IPS-11a (cell line): ENCODE results near the gene BBLN.
"Not testable (repeated sequence)": the region's sequence is repeated elsewhere in the genome, so short reads cannot be mapped to it uniquely, and the experiment has no call there.

ENCODE experiments used
- H3K4me3 ChIP-seq: one replicate; pipeline ENCODE4 v1.5.1; 2013; ENCODE audit warnings: low read depth, low read length, control low read depth

The BBLN gene, protein sequence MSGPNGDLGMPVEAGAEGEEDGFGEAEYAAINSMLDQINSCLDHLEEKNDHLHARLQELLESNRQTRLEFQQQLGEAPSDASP

DNA sequence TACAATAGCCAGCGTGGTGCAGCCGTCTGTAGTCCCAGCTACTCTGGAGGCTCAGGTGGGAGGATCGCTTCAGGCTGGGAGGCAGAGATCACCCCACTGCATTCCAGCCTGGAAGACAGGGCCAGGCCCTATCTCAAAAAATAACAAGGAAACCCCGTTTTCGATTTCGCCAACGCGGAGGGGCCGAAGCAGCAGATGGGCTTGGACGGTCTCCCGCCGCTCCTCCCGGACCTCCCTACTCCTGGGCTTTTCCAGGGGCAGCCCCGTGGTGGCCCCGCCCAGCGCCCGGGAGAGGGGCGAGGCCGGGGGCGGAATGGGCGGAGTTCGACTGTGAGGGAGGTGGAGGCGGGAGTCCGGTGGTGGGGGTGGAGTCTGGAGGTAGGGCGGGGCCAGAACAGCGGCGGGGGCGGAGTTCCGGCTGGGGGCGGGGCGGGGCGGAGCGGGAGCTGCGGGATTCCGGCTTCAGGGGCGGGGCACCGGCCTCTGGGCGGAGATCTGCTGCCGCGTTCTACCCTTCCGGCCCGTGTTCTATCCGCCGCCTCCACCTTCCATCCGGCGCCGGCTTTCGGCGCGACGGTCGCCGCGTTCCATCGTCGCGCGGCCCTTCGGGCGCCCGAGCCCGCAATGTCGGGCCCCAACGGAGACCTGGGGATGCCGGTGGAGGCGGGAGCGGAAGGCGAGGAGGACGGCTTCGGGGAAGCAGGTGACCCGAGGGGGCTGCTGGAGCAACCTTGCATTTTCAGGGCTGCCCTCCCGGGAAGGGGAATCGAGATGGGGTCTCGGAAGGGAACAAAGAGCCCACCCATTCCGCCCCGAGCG, at the start of gene BBLN:
Gene BBLN (plus strand): TSS at position 482 of the 819 bp plus-strand sequence. CDS start 143 bp downstream, at position 625.
- H3K4me3 ChIP-seq: peak within 1 kb of the TSS; percentile 74

DNA sequence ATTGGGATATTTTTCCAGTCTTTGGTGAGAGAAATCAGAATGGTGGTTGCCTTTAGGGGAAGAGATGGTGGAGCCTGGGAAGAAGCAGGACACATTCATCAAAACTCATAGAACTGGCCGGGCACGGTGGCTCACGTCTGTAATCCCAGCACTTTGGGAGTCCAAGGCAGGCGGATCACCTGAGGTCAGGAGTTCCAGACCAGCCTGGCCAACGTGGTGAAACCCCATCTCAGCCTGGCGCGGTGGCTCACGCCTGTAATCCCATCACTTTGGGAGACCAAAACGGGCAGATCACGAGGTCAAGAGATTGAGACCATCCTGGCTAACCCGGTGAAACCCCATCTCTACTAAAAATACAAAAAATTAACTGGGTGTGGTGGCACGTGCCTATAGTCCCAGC, 48.3 kb upstream of the BBLN start:
- H3K4me3 ChIP-seq: not testable (repeated sequence)

DNA sequence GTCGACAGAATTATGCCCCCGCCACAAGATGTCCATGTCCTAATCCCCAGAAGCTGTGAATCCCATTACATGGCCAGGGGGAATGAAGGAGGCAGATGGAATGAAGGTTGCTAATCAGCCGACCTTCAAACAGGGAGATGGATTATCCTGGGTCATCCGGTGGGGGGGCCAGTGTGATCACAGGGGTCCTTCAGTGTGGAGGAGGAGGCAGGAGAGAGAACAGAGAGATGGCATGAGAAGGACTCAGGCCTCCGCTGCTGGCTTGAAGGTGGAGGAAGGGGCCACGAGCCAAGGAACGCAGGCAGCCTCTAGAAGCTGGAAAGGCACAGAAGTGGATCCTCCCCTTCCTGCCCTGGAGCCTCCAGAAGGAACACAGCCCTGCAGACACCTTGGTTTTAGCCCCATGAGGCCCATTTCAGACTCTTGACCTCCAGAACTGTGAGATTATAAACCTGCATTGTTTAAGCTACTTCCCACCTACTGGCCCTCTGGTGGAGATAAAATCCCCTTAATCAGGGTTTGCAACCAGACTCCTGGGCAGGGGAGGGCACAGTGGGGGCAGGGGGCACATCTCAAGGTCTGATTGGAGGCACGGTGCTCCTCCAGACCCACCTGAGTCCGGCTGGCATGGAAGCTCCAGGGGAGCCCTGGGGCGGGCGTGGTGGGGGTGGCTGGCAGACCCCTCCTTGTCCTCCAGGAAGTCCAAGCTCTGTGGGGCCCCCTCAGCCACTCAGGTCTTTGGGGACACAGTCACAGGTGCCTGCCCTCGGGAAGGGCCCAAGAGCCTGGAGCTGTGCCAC, 46.3 kb upstream of the BBLN start:
- H3K4me3 ChIP-seq: no peak overlapping the region

DNA sequence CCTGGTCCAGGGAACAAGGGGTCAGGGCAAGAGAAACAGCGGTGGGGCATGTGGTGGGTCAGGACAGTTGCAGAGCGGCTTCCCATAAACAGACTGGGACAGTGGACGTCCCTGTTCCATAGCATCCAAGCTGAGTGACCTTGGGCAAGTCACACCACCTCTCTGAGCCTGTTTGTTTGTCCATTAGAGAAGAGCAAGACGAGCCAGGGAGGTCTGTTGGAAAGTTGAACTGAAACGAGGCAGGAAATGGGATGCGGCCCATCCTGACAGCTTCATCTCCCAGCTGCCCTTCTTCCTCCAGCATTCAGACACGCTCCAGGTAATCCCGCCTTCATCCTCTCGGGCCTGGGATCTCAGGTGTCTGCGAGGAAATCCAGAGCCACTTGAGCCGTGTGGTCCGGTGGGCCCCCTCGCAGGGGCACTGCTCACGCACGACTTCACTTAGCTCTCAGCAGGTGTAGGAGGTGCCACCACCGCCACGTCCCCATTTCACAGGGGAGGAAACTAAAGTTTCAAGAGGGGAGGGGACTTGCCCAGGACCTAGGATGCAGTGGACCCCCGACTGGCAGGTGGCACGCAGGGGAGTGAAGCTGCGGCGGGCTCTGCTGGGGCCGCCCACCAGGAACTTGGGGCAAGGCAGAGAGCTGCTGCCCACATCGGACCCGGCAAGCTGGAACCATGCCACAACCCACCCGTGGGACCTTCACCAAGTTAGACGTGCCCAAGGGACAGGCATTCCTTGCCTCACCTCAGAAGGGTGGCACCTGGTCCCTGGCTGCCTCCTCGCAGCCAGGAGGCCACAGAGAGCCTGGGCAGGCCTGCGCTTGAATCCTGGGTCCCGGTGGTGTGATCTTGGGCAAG, 45.5 kb upstream of the BBLN start:
- H3K4me3 ChIP-seq: no peak overlapping the region

DNA sequence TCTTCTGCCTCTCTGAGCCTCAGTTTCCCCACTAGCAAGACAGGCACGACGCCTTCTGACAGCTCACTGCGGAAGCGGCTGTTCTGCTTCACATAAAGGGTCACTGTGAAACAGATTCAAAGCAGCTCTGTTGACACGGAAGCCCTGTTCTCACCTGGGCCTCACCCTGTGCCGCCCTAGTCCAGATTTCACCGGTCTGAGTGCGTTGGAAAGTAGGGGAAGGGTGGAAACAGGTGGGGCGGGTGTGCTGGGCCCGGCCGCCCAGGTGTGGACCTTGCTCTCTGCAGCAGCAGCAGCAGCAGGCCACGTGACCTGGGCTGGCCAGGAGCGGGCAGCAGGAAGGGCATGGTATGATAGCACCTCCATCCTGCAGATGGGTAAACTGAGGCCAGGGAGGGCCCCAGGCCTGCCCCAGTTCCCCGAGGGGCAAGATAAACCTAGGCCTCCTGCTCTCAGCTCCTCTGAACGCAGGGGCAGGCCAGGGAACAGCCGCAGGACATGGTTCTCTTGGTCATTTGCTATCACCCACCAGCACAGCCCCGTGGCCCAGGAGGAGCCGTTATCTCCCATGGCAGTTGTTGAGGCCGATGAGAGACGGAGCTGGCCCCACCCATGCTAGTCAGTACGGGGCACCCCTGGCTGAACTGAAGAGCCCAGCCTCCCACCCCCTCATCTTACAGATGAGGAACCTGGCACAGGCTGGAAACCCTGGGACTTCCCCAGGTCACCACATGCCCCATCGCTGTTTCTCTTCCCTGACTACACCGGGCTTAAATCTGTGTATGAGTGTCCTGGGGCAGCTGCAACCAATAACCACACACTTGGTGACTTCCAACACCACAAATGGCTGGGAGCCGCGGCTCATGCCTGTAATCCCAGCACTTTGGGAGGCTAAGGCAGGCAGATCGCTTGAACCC, 44.6 kb upstream of the BBLN start:
- no peak overlapping the region for H3K4me3 ChIP-seq

DNA sequence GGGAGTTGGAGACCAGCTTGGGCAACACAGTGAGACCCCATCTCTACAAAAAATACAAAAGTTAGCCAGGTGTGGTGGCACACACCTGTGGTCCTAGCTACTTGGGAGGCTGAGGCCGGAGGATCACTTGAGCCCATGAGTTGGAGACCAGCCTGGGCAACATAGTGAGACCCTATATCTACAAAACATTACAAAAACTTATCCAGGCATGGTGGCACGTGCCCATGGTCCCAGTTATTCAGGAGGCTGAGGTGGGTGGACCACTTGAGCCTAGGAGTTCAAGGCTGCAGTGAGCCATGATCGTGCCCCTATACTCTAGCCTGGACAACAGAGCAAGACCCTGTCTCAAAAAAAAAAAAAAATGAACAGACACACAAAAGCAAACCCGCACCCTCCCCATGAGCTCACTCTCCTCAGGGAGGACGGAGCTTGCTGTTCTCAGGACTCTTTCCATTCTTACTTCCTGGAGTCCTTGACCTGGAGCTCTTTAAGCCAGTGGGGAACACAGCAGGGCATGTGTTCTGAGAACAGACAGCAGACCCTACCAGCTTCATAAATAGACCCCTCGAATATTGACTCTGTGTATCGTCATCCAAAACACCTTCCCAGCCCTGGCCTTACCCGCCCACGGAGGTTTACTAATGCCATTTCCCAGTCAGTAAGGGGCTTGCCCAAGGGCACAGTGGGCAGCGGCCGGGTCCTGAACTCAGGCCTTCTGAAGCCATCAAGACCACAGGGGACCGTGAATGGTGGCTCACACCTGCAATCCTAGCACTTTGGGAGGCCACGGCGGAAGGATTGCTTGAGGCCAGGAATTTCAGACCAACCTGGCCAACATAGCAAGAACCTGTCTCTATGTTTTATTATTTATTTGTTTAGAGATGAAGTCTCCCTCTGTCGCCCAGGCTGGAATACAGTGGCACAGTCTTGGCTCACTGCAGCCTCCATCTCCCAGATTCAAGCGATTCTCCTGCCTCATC, 43.7 kb upstream of the BBLN start:
- H3K4me3 ChIP-seq: no peak overlapping the region

DNA sequence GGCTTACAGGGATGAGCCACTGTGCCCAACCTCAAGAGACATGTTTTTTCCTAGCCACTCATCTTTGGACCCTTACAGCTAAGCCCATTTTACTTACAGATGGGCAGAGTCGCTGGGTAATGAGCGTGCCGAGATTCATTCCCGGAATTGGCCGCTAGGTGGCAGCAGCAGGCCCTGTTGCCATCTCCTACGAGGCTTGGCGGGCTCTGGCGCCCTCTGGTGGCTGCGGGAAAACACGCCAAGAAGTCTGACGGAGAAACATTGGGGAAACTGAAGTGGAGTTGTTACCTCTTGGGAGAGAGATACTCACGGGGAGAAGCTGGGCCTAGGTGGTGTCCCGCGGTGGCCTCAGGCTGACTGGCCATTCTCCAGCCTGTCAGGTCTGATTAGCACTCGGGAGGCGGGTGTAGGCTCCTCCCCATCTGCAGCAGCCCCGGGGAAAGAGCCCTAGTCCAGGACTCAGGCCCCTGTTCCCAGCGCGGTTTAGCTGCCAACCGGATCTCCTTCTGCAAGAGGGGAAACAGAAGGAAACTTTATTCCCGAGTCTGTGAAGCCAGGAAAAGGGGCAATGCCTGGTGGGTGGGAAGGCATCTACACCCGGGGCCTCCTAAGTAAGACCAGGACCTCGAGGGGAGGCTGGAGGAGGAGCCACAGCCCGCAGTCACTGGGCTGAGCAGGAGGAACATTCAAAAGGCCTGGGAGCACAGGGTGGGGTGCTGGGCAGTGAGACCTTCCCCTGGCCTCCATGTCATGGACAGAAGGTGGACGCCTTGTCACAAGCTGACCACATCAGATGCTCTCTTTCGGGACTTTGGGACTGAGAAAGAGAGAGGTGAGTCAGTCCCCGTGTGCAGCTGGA, 42.2 kb upstream of the BBLN start:
- H3K4me3 ChIP-seq: no peak overlapping the region

DNA sequence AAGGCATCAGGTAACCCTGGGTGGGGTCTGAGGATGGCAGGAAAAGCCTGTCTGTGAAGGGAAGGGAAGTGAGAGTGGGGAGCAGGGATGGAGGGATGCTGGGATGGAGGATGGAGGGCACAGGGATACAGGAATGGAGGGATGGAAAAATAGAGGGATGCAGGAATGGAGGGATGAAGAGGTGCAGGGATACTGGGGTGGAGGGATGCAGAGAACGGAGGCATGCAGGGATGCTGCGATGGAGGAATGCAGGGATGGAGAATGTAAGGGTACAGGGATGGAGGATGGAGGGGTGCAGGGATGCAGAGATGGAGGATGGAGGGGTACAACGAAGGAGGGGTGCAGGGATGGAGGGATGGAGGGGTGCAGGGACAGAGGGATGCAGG, 41.6 kb upstream of the BBLN start:
- no peak overlapping the region for H3K4me3 ChIP-seq

DNA sequence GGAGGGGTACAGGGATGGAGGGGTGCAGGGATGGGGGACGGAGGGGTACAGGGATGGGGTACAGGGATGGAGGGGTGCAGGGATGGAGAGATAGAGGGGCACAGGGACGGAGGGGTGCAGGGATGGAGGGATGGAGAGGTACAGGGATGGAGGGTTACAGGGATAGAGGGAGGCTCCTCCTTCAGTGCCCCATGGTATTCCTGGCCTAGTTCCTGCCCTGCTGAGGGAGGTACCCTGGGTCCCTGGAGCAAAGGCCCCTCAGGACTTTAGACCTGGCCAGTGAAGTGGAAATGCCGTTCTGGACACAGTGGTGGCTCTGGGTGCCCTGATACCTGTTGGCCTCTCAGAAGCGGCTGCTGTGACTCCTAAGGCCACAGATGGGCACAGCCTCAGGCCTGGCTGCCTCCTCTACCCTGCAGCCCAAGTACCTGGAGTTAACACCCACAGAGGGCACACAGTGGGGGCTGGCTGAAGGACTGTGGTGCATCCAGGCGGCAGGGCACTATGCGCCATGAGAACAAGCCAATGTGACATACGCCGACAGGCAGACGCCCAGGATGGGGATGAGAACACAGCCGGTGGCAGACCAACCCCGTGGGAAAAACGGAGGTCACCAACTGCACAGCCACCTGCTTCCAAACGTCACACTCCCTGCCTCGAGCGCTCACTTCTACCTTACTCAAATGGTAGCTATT, 40.9 kb upstream of the BBLN start:
- H3K4me3 ChIP-seq: no peak overlapping the region

DNA sequence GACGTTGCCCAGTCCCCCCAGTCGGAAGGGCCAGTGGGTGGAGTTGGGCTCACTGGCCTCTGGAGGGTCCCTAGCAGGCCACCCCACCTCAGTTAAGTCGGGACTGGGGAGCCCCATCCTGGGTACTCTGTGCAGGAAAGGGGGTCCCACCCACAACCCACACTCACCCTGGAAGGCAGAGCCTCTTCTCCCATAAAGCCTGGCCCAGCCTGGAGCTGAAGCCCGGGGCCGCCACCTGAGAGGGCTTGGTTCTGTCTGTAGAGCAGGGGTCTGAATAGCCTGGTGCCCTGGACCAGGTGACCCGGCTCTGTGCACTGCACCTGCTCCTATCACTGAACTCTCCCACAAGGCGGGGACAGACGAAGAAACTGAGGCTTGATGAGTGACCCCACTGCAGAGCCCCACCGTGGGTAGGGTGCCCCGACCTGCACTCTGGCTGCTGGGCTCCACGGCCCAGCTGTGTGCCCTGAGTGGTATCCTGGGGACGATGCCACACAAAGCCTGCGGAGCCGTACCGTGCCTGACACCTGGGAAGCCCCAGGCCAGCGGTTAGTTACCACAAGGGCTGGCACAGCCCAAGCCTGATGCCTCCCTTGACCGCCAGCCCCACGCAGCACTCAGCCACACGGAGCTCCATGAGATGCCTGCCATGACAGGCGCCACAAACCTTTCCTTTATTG, 39.9 kb upstream of the BBLN start:
- no peak overlapping the region for H3K4me3 ChIP-seq

DNA sequence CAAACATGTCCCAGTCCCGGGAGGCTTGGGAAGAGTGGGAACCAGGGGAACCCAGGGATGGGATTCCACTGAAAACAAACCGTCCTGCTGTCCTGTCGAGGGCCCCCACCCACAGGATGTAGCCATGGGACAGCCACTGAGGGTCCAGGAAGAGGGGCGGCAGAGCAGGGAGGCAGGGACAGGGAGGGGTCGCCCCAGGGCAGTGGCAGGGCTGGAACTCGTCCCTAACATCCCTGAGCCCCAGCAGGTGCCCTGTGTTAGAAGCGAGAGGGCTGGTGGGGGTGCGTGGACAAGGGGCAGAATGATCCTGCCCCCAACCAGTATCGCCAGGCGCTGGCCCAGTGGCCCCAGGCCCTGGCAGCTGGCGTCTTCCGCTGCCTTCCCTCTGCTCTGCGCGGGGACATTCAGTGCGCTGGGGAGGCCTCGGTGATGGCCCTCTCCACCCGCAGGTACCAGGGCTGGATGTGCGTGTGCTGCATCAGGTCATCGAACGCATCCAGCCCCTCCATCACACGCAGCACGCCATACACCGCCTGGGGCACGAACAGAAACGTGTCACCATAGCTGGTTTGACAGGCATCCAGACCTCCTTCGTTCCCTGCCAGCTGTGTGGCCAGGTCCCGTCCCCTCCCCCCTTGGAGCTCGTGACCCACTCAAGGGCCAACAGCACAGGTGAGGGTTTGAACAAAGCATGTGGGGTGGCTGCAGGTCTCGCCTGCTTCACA, 39.2 kb upstream of the BBLN start:
- H3K4me3 ChIP-seq: no peak overlapping the region

DNA sequence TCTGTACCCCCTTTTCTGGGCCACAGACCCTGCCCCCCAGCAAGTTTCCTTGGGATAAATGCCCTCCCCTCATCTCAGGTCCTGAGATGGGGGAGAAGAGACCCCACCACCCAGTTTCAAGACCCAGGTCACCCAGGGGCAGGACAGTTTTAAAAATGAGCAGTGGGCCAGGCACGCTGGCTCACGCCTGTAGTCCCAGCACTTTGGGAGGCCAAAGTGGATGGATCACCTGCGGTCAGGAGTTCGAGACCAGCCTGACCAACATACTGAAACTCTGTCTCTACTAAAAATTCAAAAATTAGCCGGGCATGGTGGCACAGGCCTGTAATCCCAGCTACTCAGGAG, 38.6 kb upstream of the BBLN start:
- H3K4me3 ChIP-seq: no peak overlapping the region

DNA sequence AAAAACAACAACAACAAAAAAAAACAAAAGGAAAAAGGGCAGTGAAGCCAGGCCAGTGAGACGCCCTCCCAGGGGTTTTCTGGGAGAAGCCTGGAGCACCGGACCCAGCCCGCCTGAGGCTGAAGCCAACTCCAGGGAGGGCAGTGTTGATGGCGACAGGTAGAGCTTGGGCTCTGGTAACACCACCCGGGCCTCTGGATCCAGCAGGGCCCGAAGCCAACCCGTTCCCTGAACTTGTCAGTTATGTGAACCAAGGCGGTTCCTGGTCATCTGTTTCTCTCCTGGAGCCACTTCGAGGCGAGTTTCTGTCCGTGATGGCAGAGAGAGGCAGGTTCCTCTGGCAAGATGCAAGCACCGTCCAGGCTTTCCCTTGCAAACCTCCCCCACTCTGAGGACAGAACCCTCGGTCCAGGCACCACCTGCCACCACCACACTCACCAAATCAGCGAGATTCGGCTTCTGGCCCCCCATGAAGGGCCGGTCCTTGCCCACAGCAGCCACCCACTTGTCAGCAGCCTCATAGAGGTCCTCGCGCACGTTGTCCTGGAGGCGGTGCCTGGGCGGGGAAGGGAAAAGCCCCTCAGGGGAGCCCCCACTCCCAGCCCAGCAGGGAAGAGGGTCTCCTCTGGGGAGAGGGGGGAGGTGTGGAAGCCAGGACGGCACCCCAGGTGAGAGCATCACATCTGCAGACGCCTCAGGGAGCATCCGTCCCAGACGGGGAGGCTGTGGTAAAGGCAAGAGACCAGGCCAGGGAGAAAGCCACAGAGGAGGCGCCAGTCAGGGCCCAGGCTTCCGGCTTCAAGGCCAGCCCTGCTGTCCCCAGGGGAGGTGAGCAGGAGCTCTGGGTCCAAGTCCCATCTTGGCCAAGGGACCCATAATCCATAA, 37.9 kb upstream of the BBLN start:
- H3K4me3 ChIP-seq: no peak overlapping the region

DNA sequence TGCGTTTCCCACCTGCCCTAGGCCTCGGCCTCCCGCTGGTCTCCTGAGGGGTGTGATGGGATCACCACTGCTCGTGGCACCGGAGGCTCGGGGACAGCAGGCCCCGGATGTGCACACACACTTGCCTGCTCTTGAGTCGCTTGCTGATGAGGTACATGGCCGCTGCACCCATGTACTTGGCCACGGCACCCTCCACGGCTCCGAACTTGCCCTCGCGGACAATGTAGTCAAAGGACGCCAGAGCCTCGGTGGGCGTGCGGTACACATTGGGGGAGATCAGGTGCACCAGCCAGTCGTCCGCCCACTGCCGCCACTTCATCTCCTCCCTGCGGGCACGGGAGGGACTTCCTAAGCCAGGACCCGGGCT, 37.3 kb upstream of the BBLN start:
- no peak overlapping the region for H3K4me3 ChIP-seq

DNA sequence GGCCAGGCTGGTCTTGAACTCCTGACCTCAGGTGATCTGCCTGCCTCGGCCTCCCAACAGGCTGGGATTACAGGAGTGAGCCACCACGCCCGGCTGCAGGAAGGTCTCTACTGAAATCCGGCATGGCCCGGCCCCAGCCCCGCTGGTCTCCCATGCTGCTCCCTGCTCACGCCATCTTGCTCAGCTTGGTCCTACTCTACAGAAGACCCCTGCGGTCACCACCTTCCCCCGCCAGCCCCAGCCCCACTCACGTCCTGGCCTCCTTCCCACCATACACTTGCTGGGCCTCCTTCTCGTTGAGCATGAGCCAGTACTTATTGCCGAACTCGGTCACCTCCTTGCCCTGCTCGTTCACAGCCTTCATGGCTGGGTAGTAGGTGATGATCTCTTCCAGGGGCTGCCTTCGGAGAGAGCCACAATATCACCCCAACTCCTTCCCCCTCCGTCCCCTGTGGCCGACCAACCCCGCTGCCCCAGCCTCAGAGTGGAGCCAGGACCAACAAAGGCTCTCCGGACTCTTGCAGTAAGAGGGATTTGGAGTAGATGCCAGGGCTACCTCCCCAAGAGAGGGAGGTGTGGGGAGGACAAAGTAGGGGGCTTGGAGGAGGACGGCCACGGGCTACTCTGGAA, 36.5 kb upstream of the BBLN start:
- no peak overlapping the region for H3K4me3 ChIP-seq
